GM12873 (cell line): ENCODE data around the gene MLLT6.

Source experiments
- CTCF ChIP-seq: IDR thresholded peaks from 2 replicates; pipeline ENCODE4 v1.5.1; 2012; ENCODE audit warnings: low read depth, mild to moderate bottlenecking, moderate library complexity, low read length, control low read depth; ENCODE audit not compliant: insufficient read depth; ENCODE audit errors: missing control alignments

Gene MLLT6

GRCh38 chr17:38753071-38753506, 48.0 kb downstream of the MLLT6 start:
- TF ChIP-seq CTCF = no peak

GRCh38 chr17:38761612-38762011, 56.5 kb downstream of the MLLT6 start:
- TF ChIP-seq CTCF = peak; percentile 58

- no peak for TF ChIP-seq CTCF
Observed at GRCh38 chr17:38762231-38762630, 57.2 kb downstream of the MLLT6 start.

GRCh38 chr17:38766341-38766740, 61.3 kb downstream of the MLLT6 start:
- TF ChIP-seq CTCF = no peak

GRCh38 chr17:38768417-38768816, 63.3 kb downstream of the MLLT6 start:
- no peak for TF ChIP-seq CTCF

- TF ChIP-seq CTCF = no peak
Observed at GRCh38 chr17:38773258-38773657, 68.2 kb downstream of the MLLT6 start.

- no peak for TF ChIP-seq CTCF
Observed at GRCh38 chr17:38777641-38778250, 72.7 kb downstream of the MLLT6 start.
